MM.1S (cell line): ENCODE results near the gene AP4S1.

Source experiments
- CTCF ChIP-seq: fragments of 300-600 bp; sonication (generic); IDR thresholded peaks from 2 replicates; pipeline ENCODE4 v1.5.1; 2016; ENCODE audit warnings: antibody characterized with exemption, low read length, mixed read lengths
- EZH2 ChIP-seq: fragments of 300-600 bp; sonication (generic); optimal IDR thresholded peaks from 2 replicates; pipeline ENCODE3; 2017; ENCODE audit warnings: low read depth, mild to moderate bottlenecking, antibody characterized with exemption, low read length, mixed read lengths
- EZH2phosphoT487 ChIP-seq: fragments of 300-600 bp; sonication (generic); IDR thresholded peaks from 2 replicates; pipeline ENCODE4 v1.6.1; 2018; ENCODE audit warnings: antibody characterized with exemption, low read length

- no peak for TF ChIP-seq CTCF
- TF ChIP-seq EZH2 = no peak
- TF ChIP-seq EZH2phosphoT487 = no peak
These were observed 16.9 kb downstream of the AP4S1 start for GRCh38 chr14:31042300-31042699.
